Inflammatory macrophage treated with lipopolysaccharide for 1 hour (primary cell): ENCODE measurements around the gene MSN.
"Not testable (repeated sequence)": the region's sequence is repeated elsewhere in the genome, so short reads cannot be mapped to it uniquely, and the experiment has no call there.

Experiments
- DNase-seq, 2 donors: peaks; one replicate each; pipeline ENCODE4 v3.0.0-alpha.2; 2020 to 2022

The MSN gene

GRCh38 chrX:65720381-65720964 is 53.0 kb downstream of the MSN start:
- peak; percentile 45 to 68 for DNase-seq

GRCh38 chrX:65723706-65724105 is 56.3 kb downstream of the MSN start:
- DNase-seq, result peak; percentile 31 to 43

GRCh38 chrX:65726715-65727114 is 59.3 kb downstream of the MSN start:
- no peak for DNase-seq

DNA sequence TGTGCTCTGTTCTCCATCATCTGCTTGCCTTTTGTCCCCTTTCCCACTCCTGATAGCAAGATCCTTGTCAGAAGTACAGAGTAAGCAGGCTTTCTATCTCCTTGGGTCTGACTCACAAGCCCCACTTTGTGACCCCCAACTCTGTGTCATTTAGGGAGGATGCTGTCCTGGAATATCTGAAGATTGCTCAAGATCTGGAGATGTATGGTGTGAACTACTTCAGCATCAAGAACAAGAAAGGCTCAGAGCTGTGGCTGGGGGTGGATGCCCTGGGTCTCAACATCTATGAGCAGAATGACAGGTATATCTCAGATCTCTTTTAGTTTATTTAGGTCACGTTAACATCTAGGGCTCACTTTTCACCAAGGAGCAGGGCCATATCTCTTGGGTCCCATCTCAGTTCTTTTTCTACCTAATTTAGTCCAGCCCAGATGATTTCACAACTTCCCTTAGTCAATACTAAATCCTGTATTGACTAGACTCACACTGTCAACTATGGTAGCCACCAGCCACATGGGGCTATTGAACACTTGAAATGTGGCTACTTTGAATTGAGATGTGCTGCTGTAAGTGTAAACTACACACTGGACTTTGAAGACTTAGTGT is 64.3 kb downstream of the MSN start:
- DNase-seq, result no peak

DNA sequence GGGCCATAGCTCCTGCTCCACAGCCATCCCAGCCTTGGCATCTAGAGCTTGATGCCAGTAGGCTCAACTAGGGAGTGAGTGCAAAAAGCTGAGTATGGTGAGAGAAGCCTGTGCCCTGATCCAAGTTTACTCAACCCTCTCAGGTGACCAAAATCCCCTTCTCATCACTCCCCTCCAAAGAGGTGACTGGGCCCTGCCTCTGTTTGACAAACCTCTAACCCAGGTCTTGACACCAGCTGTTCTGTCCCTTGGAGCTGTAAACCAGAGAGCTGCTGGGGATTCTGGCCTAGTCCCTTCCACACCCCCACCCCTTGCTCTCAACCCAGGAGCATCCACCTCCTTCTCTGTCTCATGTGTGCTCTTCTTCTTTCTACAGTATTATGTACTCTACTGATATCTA is 73.5 kb downstream of the MSN start:
- DNase-seq, result no peak

DNA sequence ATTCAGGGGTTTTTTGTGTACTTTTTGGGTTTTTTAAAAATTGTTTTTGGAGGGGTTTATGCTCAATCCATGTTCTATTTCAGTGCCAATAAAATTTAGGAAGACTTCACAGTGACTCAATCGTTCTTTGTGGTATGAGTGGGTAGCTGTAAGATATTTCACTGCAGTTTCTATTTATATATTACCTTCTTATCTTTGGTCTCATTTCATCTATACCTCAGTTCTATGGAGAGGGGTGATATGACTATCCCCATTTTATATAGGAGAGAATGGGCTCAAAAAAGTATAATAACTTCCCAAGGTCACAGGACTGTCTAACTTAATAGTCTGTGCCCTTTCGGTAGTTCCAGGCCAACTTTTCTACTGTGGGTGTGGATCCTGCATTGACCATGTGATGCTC is 74.4 kb downstream of the MSN start:
- peak in 1 of 2 donors; percentile 24 for DNase-seq

DNA sequence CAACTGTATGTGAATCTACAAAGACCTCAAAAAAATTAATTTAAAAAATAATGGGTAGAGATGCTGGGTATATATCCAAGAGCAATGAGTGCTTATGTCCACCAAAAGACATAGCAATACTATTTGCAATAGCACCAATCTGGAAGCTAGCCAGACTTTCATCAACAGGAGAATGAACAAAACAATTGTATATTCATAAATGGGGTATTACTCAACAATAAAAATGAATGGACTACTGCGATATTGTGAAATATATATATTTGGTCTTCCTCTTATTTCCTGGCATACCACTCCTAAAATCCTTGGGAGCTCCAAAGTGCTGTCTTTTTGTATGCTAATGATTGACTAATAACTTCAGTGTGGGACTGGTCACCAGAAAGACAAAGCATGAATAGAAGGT is 77.5 kb downstream of the MSN start:
- peak; percentile 17 for DNase-seq

- no peak for DNase-seq
These were observed 78.0 kb downstream of the MSN start for GRCh38 chrX:65745427-65745826.

GRCh38 chrX:65745992-65746391 is 78.5 kb downstream of the MSN start:
- DNase-seq, result no peak

- no peak for DNase-seq
These were observed 83.4 kb downstream of the MSN start for GRCh38 chrX:65750674-65751469.

DNA sequence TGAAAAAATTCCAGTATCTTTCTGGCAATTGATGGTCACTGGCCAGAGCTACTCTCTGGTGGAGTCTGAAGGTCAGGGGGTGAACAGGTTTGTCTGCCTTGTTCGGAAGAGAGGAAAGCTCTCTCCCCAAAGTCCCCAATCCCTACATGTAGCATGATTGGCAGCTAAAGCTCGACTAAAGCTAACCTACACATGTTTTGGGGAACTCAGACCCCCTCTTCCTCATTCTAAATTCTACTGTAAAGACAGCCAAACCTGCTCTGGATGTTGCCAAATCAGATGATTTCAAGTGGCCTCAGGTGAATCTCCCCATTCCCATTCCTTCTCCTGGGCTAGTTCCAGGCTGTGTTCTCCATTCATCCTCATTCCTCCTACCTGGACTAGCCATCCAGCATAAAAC is 84.1 kb downstream of the MSN start:
- DNase-seq, result no peak

- DNase-seq, result no peak
These were observed 84.8 kb downstream of the MSN start for GRCh38 chrX:65752294-65752693.

DNA sequence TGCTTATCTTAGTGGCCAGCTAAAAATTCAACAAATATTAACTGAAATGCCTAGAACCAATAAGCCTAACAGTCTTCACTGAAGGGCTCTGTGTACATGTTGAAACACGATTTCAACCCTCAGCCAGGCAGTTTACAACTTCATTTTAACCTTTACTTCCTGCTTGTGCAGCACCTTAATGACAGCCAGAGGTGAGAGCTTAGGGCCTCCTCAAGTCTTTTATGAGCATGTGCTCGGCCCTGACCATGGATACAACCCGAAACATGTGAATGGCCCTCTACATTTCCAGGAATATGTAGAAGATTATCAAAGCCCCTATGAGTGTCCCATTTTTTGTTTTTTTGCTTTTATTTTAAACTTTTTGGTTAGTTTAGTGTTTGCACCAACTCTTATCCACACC is 88.3 kb downstream of the MSN start:
- no peak for DNase-seq

GRCh38 chrX:65757943-65758342 is 90.5 kb downstream of the MSN start:
- DNase-seq, result no peak

GRCh38 chrX:65758505-65758904 is 91.1 kb downstream of the MSN start:
- no peak for DNase-seq

DNA sequence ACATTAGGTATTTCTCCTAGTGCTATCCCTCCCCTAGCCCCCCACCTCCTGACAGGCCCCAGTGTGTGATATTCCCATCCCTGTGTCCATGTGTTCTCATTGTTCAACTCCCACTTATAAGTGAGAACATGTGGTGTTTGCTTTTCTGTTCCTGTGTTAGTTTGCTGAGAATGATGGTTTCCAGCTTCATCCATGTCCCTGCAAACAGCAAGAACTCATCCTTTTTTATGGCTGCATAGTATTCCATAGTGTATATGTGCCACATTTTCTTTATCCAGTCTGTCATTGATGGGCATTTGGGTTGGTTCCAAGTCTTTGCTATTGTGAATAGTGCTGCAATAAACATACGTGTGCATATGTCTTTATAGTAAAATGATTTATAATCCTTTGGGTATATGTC is 92.1 kb downstream of the MSN start:
- not testable (repeated sequence) for DNase-seq

DNA sequence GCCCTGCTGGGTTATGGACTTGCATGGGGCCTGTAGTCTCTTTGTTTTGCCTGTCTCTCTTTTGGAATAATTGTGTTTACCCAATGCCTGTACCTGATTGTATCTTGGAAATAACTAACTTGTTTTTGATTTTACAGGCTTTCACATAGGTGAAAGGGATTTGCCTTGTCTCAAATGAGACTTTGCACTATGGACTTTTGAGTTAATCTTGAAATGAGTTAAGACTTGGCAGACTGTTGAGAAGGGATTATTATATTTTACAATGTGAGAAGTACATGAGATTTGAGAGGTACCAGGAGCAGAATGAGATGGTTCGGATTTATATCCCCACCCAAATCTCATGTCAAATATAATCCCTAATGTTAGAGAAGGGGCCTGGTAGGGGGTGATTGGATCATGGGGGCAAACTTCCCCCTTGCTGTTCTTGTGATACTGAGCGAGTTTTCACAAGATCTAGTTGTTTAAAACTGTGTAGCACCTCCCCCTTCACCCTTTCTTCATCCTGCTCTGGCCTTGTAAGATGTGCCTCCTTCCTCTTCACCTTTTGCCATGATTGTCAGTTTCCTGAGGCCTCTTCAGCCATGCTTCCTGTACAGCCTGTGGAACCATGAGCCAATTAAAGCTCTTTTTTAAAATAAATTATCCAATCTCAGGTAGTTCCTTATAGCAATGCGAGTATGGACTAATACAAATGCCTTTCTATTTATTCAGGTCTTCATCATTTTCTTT is 102.3 kb downstream of the MSN start:
- DNase-seq, result no peak

- DNase-seq, result no peak
These were observed 105.4 kb downstream of the MSN start for GRCh38 chrX:65772842-65773241.

DNA sequence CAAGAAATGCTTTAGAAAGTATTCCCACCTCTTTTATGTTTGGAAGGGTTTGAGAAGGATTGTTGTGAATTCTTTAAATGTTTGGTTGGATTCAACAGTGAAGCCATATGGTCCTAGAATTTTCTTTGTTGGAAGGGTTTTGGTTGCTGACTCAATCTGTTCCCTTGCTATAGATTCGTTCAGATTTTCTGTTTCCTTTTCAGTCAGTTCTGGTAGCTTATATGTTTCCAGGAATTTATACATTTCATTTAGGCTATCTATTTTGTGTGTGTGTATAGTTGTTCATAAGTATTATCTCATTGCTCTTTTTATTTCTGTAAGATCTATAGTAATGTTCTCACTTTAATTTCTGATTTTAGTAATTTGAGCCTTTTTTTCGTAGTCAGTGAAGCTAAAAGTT is 114.4 kb downstream of the MSN start:
- no peak for DNase-seq

- DNase-seq, result no peak
These were observed 116.3 kb downstream of the MSN start for GRCh38 chrX:65783746-65784145.
